ENCODE results near the gene ULK4. TPM values are rescaled to one million over a fixed set of nuclear protein-coding genes. Genes with fewer than 3 reads are reported as not detected.

Gene ULK4
- total and polyA plus RNA-seq, 9 of the 15 experiments (the other 6 are each of a cell fraction or from before 2014, with no cell fraction given) = 3.0 to 5.9 (median 3.5) TPM

GRCh38 chr3:41302295-41302694 lies 659.6 kb downstream of the ULK4 start (continued):
- TF ChIP-seq HDAC3 (IDR thresholded peaks at IDR 0.05; ENCODE audit: borderline replicate concordance, partially characterized antibody) = no peak
- TF ChIP-seq PTTG1 (tag; IDR thresholded peaks at IDR 0.05; ENCODE audit: low read depth) = no peak
- no peak for TF ChIP-seq FOXA1 (IDR thresholded peaks at IDR 0.05; ENCODE audit: borderline replicate concordance)
- TF ChIP-seq ATF2 (CRISPR knock-in tag; IDR thresholded peaks at IDR 0.05) = no peak
- TF ChIP-seq PHF20 (IDR thresholded peaks at IDR 0.05; ENCODE audit: partially characterized antibody) = no peak
- TF ChIP-seq MED1 (CRISPR knock-in tag; IDR thresholded peaks at IDR 0.05; ENCODE audit: borderline replicate concordance) = no peak
- no peak for TF ChIP-seq GABPB2 (CRISPR knock-in tag; conservative IDR thresholded peaks at IDR 0.05)
- no peak for TF ChIP-seq NFIX (CRISPR knock-in tag; IDR thresholded peaks at IDR 0.05; ENCODE audit: low read depth)
- no peak for TF ChIP-seq ZNF551 (CRISPR knock-in tag; IDR thresholded peaks at IDR 0.05)
- TF ChIP-seq, protein P1, sequence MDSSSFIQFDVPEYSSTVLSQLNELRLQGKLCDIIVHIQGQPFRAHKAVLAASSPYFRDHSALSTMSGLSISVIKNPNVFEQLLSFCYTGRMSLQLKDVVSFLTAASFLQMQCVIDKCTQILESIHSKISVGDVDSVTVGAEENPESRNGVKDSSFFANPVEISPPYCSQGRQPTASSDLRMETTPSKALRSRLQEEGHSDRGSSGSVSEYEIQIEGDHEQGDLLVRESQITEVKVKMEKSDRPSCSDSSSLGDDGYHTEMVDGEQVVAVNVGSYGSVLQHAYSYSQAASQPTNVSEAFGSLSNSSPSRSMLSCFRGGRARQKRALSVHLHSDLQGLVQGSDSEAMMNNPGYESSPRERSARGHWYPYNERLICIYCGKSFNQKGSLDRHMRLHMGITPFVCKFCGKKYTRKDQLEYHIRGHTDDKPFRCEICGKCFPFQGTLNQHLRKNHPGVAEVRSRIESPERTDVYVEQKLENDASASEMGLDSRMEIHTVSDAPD (CRISPR knock-in tag; IDR thresholded peaks at IDR 0.05) = no peak

All from K562 (cell line).